ENCODE measurements around the gene PDS5A. TPM values are rescaled to one million over a fixed set of nuclear protein-coding genes. Genes with fewer than 3 reads are reported as not detected.

Gene PDS5A
- total RNA-seq, 1 experiment from 2014 or later = 86.4 TPM

DNA sequence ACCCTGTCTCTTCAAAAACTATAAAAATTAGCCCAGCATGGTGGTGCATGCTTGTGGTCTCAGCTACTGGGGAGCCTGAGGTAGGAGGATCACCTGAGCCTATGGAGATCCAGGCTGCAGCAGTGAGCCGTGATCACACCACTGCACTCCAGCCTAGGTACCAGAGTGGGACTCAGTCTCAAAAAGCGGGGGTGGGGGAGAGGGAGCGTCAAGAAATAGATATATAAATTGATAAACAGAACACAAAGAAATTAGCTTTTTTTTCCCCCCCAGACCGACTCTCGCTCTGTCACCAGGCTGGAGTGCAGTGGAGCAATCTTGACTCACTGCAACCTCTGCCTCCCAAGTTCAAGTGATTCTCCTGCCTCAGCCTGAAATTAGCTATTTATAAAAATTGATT is 14.1 kb downstream of the PDS5A start:
- Histone ChIP-seq H3K36me3 (ENCODE audit: low read depth) (peaks cover 9% of the 10 kb centered on the region; the same call in 1 of the 2 replicates), H3K27ac (no peak overlapping the region)
- CTCF ChIA-PET = no interaction called here

GRCh38 chr4:39961311-39961877 is 16.3 kb downstream of the PDS5A start:
- Histone ChIP-seq H3K27ac (no peak overlapping the region), H3F3A (ENCODE audit: insufficient read depth, low read depth) (0 out of 2 replicates have a peak, but pooled peaks cover 4% of the 10 kb centered on the region), H3K9me3 (ENCODE audit: insufficient read depth, low read depth) (no peaks in the 10 kb centered on the region), H4K20me1 (ENCODE audit: insufficient read depth) (peaks cover 87% of the 10 kb centered on the region), H3K79me2 (ENCODE audit: low read depth) (peaks cover 98% of the 10 kb centered on the region), H3K4me2 (no peak overlapping the region), H2AFZ (no peak overlapping the region), H3K27me3 (ENCODE audit: insufficient read depth, low read depth) (no peaks in the 10 kb centered on the region), H3K4me1 (replicated peaks; ENCODE audit: insufficient read depth) (no peaks in the 10 kb centered on the region), H3K4me3 (no peak overlapping the region), H3K9me2 (ENCODE audit: insufficient read depth) (no peaks in the 10 kb centered on the region), H3K36me3 (ENCODE audit: low read depth) (peaks cover 4% of the 10 kb centered on the region; the same call in 1 of the 2 replicates)
- intact Hi-C loops (cut with micrococcal nuclease; ENCODE audit: unreplicated experiment) = no loop called here
- ChIA-PET POLR2A (ENCODE audit: unreplicated experiment) (no interaction called here), CTCF (no interaction called here)
- TSS peak; percentile 8 for BruUV-seq (replicated peaks)
- TF ChIP-seq, protein P1, sequence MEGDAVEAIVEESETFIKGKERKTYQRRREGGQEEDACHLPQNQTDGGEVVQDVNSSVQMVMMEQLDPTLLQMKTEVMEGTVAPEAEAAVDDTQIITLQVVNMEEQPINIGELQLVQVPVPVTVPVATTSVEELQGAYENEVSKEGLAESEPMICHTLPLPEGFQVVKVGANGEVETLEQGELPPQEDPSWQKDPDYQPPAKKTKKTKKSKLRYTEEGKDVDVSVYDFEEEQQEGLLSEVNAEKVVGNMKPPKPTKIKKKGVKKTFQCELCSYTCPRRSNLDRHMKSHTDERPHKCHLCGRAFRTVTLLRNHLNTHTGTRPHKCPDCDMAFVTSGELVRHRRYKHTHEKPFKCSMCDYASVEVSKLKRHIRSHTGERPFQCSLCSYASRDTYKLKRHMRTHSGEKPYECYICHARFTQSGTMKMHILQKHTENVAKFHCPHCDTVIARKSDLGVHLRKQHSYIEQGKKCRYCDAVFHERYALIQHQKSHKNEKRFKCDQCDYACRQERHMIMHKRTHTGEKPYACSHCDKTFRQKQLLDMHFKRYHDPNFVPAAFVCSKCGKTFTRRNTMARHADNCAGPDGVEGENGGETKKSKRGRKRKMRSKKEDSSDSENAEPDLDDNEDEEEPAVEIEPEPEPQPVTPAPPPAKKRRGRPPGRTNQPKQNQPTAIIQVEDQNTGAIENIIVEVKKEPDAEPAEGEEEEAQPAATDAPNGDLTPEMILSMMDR (conservative IDR thresholded peaks at IDR 0.05) = no peak
- TF ChIP-seq EZH2 (IDR thresholded peaks at IDR 0.05; ENCODE audit: low read depth) = no peak
- no peak for DNase-seq

More for the DNA sequence above, 14.1 kb downstream of the PDS5A start:
- H3K9me2 ChIP-seq (ENCODE audit: insufficient read depth) = no peaks in the 10 kb centered on the region
- no peak overlapping the region for H2AFZ ChIP-seq
- TF ChIP-seq, protein P1 (conservative IDR thresholded peaks at IDR 0.05) = no peak
- no peak for TF ChIP-seq EZH2 (IDR thresholded peaks at IDR 0.05; ENCODE audit: low read depth)
- no peaks in the 10 kb centered on the region for H3K27me3 ChIP-seq (ENCODE audit: insufficient read depth, low read depth)
- BruUV-seq (replicated peaks) = no TSS peak
- peaks cover 87% of the 10 kb centered on the region for H4K20me1 ChIP-seq (ENCODE audit: insufficient read depth)
- intact Hi-C loops (cut with micrococcal nuclease; ENCODE audit: unreplicated experiment) = no loop called here
- no peaks in the 10 kb centered on the region for H3K4me1 ChIP-seq (replicated peaks; ENCODE audit: insufficient read depth)
- no peak overlapping the region for H3K4me3 ChIP-seq
- 0 out of 2 replicates have a peak, but pooled peaks cover 7% of the 10 kb centered on the region for H3F3A ChIP-seq (ENCODE audit: insufficient read depth, low read depth)
- POLR2A ChIA-PET (ENCODE audit: unreplicated experiment) = no interaction called here
- no peak for DNase-seq
- H3K9me3 ChIP-seq (ENCODE audit: insufficient read depth, low read depth) = no peaks in the 10 kb centered on the region
- H3K79me2 ChIP-seq (ENCODE audit: low read depth) = peaks cover 98% of the 10 kb centered on the region
- H3K4me2 ChIP-seq = no peak overlapping the region

DNA sequence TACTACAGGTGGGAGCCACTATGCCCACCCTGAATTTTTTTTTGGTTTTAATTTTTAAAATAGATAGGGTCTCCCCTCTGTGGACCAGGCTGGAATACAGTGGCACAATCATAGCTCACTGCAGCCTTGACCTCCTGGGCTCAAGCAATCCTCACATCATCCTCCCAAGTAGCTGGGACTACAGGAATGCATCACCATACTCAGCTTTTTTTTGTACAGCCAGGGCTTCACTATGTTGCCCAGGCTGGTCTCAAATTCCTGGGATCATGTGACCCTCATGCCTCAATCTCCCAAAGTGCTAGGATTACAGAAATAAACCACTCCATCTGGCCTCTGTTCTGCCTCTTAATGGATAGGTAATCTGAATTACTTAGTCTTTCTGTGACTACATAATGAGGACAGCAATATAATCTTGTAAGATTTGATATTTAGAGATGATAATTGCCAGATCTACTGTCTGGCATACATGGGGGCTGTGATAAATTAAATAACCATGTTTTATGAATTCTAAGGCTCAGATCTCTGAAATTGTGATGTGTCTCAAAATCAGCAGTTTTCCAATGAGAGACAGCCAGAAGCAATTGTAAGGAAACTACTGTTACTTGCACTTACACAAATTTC is 26.7 kb downstream of the PDS5A start:
- TF ChIP-seq, protein P1 (conservative IDR thresholded peaks at IDR 0.05) = no peak
- no peak for TF ChIP-seq EZH2 (IDR thresholded peaks at IDR 0.05; ENCODE audit: low read depth)
- Histone ChIP-seq H3K4me1 (replicated peaks; ENCODE audit: insufficient read depth) (no peaks in the 10 kb centered on the region), H3K27ac (no peak overlapping the region), H4K20me1 (ENCODE audit: insufficient read depth) (peaks cover 85% of the 10 kb centered on the region), H3K27me3 (ENCODE audit: insufficient read depth, low read depth) (no peaks in the 10 kb centered on the region), H3K36me3 (ENCODE audit: low read depth) (no peaks in the 10 kb centered on the region), H3F3A (ENCODE audit: insufficient read depth, low read depth) (peaks cover 8% of the 10 kb centered on the region; the same call in 1 of the 2 replicates), H2AFZ (no peak overlapping the region), H3K79me2 (ENCODE audit: low read depth) (peaks cover 100% of the 10 kb centered on the region), H3K4me2 (no peak overlapping the region), H3K9me2 (ENCODE audit: insufficient read depth) (no peaks in the 10 kb centered on the region), H3K4me3 (no peak overlapping the region), H3K9me3 (ENCODE audit: insufficient read depth, low read depth) (no peaks in the 10 kb centered on the region)
- no TSS peak for BruUV-seq (replicated peaks)
- ChIA-PET CTCF (interaction anchor here (0.7 kb wide), 1 partner anchor 1459 kb away, joined by 3 read pairs; no protein-coding TSS in a partner anchor), POLR2A (ENCODE audit: unreplicated experiment) (no interaction called here)
- no peak for DNase-seq
- intact Hi-C loops (cut with micrococcal nuclease; ENCODE audit: unreplicated experiment) = no loop called here

Data from PC-9 (cell line).